ENCODE measurements around the gene TRMT44.

The TRMT44 gene

DNA sequence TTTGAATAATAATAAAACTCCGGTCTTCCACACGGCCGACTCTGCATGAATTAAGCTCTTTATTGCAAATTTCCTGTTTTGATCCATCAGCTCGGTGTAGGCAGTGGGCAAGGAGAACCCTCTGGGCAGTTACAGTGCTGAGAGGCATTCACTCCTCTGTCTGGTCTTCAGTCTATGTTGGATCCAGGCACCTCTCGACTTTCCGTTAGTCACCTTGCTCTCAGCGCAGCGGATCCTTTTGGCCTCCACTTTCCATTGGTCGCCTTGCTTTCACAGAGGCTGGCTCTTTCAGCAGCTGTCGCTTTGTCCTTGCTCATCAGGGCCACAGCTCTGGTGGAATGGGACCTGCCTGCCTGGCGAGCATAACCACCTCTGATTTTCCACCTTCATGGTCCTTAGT, 52.9 kb downstream of the TRMT44 start:
- DNase-seq (ENCODE audit: low spot score), result no peak

DNA sequence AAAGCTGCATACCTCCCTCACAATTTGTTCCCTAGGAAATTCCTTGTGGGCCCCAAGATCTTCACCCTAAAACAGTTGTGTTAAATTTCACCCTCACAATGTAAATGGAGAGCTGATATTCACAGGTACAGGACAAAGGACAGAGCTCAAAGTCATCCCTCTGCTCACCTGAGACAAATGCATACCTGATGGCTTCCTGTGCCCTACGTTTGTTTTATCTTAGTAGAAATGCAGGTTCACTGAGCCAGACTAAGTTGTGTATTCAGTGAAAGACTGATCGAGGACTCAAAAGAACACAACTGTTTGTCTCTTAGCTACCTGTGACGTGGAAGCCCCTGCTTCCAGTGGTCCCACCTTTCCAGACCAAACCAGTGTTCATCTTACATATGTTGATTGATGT, 53.6 kb downstream of the TRMT44 start:
- no peak for DNase-seq (ENCODE audit: low spot score)

DNA sequence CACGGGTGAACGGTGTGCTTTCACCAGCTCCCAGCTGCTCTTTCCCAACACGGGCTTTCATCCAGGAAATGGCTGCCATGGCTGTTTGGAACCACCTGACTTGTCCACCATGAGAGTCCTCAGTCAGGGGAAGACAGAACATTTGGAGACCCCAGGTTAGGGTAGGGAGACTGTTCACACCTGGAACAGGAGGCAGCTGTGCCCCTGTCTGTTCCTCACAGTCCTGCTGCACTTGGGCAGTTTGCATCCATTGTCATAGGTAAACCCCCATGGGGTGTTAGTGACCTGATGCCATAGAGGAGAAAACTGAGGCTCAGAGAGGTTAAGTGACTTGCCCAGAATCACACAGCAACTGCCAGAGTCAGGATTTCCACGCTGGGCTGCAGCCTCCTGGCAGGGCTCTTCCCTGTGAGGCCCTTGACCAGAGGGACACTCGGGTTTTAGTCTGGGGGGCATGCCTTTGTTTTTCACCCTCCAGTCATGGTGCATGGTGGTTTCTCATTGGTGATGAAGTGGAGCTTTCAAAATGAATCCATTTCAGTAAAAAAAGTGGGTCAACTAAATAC, 54.5 kb downstream of the TRMT44 start:
- DNase-seq (ENCODE audit: low spot score), result no peak

DNA sequence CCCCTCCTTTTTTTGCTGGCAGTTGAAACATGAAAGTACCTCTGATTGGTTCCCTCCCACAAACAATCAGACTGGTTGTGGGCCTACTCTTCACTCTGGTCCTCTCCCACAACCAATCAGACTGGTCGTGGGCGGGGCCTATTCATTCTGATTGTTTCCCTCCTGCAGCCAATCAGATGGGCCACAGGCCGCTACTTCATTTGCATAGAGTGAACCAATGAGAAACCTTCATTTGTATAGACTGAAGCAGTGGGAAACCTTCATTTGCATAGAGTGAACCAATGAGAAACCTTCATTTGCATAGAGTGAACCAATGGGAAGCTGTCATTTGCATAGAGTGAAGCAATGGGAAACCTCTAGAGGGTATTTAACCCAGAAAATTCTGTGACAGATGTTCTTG, 55.2 kb downstream of the TRMT44 start:
- no peak for DNase-seq (ENCODE audit: low spot score)

DNA sequence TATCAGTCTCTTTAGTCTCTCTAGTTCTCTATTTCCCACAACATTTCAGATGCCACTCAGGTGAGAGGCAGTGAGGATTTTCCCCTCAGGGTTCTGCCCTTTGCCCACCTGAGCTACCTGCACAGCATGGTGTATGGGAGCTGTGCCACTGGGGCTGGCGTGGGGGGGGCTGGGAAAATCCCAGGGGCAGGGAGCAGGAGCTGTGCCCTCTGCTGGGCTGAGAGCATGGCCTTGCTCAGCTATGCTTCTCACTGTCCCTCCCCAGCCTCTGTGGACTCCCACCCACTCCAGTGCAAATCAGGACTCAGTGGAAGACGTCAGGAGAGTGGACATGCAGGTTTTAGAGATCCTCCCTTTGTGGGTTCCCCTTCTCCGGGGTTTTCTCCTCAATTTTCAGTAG, 57.2 kb downstream of the TRMT44 start:
- no peak for DNase-seq (ENCODE audit: low spot score)

DNA sequence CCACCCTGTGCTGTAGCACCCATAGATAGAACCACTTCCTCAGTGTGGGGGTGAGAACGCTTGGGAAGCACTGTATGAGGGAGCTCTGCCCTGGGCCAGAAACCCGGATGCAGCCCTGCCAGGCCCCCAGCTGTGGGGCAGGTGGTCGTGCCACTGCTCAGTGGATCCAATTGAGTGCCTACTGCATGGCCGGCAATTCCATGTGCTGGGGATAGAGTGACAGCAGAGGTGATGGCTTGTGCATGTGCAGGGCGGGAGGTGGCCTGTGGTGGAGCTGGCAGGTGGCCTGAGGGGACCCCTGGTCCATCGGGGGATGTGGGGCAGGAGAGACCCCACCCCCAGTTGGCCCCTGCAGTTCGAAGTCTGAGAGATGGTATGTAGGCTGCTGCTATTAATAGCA, 60.4 kb downstream of the TRMT44 start:
- no peak for DNase-seq (ENCODE audit: low spot score)

DNA sequence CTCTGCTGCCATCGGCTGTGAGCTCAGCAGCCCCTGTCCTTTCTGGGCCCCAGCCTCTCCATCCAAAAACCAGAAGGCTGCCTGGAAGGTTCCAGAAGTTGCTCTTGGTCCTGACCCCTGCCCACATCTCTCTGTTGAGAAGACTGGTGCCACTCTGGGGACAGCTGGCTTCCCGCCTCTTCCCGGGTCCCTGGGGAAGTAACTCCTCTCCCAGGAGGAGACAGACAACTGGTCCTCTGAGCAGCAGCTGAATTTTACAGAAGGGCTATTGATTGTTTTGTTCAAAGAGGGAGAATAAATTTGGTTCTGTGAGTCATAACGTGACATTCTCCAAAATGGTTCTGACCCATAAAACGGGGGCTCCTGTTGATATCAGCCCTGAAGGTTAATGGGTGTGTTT, 61.2 kb downstream of the TRMT44 start:
- DNase-seq (ENCODE audit: low spot score), result no peak

DNA sequence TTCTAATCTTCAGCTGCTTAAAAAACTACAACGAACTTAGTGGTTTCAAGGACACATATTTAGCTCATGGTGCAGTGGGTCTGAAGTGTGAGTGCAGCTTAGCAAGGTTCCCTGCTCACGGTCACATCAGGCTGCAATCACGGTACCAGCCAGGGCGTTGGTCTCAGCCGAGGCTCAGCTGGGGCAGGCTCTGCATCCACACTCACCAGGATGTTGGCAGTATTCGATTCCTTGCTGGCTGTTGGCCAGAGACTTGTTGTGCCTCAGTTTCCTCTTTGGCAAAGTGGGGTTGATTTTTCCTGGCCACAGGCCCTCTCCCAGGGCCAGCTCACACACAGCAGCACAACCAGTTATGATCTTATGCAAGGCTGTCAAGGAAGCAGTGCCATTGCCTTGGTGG, 61.8 kb downstream of the TRMT44 start:
- DNase-seq (ENCODE audit: low spot score), result no peak

DNA sequence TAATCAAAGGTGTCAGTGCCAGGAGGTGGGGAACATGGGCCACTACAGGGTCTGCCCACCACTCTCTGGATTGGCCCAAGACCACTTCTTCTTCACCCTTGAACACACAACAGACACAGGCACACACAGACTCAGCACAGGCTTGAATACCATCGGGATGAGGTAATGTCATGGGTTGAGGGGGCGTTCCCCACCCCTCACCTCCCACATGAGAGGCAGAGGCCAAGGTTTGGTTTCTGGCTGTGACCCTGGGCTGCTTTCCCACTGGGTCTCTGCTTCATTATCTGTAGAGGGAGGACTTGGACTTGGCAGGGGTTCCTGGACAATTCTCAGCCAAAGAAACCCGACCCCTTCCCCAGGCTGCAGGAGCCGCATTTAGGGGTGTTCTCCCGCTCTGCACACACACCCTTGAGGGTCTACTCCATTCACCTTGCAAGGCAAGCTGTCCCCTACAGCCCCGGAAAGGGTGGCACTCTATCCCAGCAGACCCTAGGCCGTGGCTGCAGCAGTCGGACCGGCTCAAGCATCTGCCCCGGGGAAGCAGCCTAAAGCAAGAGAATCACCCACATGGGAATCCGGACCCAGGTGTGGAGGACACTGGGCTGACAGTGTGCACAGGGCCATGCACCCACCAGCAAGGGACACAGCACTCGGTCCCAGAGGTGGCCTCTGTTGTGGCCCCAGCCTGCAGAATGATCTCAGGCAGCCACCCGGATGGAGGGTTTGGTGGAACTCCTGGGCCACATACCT, 62.4 kb downstream of the TRMT44 start:
- no peak for DNase-seq (ENCODE audit: low spot score)

DNA sequence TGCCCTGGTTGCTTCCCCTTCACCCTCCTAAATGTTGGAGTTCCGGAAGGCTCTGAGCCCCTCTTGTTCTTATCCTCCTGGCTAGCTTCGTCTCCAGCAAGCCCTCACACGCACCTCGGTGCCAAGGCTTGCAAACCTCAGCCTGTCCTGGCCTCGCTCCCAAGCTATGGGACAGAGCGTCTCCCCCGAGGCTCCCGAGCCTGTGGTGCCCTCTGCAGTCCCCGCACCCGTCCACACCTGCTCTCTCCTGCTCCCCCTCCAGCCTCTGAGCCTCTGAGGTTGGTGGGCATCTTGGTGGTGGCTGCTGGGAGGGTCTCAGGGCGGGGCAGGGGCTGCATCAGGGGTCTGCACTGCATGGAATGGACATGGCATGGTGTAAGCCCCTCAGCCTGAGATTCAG, 63.2 kb downstream of the TRMT44 start:
- DNase-seq (ENCODE audit: low spot score), result no peak

DNA sequence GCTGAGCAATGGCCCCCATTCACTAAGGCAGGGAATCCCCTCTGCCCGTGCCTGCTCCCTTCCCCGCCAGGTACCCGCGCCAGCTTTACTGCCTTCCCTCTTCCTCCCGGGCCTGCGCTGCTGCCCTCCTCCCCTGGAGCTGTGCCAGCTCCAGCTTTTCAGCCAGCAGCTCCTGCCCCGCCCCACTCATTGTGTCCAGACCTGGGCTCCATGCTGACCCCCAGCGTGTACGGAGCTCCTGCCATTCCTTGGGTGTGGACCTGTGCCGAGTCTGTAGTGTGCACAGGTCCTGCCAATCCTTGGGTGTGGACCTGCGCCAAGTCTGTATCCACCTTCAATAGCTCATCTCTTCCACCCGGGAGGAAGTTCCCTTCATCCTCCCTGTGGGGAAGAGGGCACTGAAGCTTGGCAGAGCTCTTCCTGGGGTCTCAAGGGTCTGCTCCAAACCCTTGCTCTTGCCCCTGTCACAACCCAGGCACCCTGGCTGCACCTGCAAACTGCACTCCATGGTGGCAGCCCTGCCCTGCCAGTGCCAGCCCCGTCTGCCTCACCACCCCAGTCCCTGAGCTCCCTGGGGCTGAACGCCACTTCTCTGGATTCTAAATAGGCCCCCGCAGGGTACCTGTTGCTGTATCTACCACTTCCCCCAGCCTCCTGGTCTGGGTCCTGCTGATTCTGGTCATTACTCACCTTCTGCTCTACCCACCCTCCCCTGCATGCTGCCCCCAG, 63.9 kb downstream of the TRMT44 start:
- no peak for DNase-seq (ENCODE audit: low spot score)

DNA sequence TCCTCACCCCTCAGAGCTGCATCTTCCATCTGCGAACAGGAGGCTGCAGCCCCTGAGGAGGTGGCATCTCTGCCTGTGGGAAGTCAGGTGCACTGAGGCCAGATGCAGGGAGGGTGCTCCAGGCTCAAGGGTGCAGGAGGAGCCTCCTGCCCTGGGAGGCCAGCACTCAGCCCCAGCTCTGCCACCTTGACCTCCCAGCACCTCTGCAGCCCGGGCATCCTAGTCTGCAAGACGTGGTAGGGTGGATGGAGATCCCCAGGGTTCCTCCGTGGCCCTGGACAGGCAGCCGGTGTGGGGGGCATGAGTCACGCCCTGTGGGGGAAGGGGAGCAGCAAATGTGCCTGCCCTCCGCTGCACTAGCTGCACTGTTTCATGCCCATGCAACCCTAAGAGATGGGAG, 64.7 kb downstream of the TRMT44 start:
- no peak for DNase-seq (ENCODE audit: low spot score)

DNA sequence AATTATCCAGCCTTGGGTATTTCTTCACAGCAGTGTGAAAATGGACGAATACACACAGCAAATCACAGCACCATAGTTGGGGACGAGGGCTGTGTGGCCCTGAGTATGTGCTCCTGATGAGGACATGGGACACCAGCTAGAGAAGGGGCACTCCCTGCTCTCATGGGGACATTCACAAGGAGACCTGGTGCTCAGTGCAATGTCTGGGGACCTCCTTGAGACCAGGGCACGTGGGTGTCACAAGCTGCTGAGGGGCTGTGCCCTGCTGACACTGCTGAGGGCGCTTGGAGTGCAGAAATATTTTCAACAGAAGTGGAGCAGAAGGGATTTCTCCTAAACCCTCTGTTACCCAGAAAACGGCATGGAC, 65.4 kb downstream of the TRMT44 start:
- DNase-seq (ENCODE audit: low spot score), result no peak

DNA sequence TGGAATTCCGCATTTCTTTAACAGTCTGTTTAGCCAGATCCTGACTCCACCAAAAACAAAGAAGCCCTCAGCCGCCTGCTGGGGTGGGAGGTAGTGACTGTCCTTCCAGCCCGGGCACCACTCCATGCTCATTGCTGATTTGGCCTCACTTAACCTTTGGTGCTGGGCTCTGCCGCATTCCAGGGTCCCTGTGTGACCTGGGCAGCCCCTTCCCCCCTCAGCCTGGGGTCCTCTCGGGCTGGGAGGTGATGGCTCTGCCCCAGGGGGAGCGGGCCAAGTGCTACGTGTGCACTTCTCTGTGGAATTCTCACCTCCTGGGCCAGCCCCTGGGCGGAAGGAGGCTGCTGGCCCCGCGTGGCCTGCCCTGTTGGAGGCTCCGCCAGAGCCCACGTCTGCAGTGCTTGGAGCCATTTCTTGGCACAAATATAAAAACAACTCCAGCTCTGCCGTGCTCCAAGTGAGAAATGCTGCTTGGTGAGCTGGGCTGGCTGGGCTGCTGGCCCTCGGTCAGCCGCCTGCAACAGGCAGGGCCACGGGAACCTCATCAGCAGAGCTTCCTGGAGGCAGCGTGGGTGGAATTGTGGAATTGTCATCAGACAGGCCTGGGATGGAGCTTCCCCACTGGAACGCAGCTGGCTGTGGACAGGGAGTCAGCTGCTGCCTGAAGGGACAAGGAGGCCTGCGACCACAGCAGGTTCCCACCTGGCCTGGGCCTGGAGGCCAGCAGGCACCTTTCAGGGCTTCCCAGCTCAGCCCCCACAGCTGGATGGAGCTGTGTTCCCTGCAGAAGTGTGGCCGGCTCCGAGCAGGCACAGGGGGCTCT, 66.0 kb downstream of the TRMT44 start:
- peak; percentile 55 for DNase-seq (ENCODE audit: low spot score)

DNA sequence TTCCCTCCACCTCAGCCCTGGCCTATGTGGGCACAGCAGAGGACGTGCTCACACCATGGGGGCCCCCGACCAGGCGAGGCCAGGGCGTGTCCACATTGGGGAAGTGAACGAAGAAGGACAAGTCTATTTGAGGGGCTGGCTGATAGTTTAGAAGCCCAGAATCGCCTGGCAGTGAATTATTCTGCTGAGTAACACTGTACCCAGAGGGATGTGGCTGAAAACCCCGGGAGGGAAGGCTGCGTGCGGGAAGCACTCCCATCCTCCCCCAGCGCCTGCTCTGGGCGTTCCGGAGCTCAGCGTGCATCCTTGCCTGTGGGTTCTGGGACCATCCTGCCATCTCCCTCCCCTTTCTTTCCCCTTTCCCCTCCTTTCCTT, 66.6 kb downstream of the TRMT44 start:
- DNase-seq (ENCODE audit: low spot score), result peak; percentile 54

DNA sequence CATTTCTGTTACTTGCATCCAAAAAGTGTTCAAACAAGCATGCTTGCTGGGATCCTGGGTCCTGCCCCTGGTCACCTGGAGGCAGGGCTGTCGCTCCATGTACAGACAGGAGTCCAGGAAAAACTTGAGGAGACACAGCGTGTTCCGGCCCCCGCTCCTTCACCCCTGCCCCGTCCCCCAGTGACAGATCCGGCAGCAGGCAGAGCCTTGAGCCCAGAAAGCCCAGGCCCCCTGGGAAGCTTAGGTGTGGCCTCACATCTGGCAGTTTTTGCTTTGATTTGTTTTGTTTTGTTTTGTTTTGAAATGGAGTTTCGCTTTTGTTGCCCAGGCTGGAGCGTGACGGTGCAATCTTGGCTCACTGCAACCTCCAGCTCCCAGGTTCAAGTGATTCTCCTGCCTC, 67.0 kb downstream of the TRMT44 start:
- no peak for DNase-seq (ENCODE audit: low spot score)

DNA sequence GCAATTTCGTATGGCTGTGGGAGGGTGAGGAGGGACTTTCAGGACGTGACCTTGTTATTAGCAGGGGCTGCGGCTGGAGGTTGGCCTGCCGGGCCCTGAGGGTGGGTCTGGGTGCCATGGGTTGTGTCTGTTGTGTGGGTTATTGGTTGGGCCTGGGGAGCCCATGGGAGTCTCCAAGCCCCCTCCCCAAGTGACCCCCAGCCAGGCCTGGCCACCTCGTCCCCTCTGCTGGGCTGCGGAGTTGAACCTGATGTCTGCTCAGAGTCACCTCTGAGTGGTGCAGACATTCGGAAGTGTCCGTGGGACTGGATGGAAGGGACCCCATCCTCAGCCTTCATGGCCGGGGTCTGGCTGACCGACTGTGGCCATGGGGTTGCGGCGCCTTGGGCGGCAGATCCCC, 67.7 kb downstream of the TRMT44 start:
- DNase-seq (ENCODE audit: low spot score), result no peak

DNA sequence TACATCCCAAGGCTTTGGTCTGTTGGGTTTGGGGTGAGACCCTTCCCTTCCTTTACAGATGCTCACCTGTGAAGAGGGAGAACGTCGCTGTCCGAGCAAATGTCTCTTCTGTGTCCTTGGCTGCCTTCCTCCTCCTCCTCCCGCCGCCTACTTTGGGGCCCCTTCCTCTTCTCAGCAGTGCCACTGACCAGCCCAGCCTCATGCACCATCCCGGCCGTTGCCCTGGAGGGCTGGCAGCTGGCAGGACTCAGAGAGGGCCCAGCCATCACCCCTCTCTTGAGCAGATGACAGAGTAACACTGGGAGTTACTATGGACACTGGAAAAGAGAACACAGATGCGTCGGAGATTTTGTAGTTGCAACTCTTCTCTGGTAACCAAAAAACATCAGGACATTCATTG, 68.2 kb downstream of the TRMT44 start:
- no peak for DNase-seq (ENCODE audit: low spot score)

DNA sequence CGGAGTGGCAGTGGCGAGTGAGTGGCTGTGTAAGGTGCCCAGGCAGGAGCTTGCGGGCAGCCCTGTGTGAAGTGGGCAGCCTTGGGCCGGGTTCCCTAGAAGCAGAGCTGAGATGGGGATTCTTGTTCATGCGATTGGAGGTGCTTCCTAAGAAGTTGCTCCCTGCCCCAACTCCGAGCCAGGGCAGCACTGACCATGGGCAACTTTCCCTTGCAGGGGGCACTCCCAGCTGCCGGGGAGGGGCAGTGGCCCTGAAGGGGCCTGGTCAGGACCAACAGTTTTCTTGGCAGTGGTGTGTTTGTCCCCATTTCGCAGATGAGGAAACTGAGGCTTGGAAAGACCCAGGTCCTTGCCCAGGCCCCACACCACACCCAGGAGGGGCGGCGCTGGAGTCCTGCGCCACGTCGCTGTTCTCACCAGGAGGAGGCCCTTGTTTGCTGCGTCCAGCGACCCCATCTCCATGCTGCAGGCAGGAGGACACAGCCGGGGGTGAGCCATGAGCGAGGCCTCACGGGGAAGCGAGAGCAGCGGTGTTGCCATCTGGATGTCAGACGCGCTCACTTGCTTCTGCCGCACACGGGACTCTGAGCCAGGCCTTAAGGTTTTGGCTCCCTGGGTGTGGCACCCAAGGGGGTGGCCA, 68.9 kb downstream of the TRMT44 start:
- no peak for DNase-seq (ENCODE audit: low spot score)

DNA sequence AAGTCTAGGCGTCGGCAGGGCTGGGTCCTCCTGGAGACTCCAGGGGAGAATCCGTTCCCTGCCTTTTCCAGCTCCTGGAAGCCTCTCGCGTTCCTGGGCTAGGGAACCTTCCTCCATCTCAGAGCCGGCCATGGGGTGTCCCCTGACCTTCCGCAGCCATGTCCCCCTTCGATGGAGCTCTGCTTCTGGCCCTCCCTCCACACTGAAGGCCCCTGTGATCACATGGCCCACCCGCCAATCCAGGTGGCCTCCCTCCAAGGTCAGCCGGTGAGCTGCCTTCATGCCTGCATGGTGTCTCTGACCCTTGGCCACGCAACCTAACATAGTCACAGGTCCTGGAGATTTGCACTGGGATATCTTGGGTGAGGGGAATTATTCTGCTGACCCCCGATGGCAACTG, 69.6 kb downstream of the TRMT44 start:
- no peak for DNase-seq (ENCODE audit: low spot score)

DNA sequence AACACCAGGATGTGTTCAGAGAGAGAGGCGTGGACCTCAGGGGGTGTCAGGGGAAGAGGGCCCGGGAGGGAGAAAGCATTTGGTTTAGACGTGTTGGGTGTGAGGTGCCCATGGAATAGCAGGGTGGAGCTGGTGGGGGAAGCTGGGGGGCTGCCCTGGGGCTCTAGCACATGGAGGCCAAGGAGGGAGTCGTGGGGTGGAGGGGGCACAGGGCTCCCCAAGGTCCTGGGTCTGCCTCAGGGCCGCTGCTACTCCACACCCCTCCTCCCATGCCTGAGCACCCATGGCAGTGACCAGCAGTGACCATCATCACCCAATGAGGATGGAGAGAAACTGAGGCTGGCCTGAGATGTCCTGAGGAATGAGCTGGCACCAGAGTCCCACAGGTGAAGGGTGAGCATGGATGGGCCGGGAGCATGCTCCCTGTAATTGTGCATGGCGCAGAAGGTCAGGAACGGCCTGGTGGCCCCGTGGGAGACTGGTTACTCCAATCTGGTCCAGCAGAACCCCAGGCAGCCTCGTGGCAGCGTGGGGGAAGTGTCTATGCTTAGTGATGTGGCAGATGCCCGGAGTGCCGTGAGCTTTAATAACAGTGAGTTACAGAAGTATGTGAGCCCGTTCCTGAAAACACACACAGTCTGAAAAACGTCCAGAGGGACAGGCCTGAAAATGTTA, 70.2 kb downstream of the TRMT44 start:
- no peak for DNase-seq (ENCODE audit: low spot score)

DNA sequence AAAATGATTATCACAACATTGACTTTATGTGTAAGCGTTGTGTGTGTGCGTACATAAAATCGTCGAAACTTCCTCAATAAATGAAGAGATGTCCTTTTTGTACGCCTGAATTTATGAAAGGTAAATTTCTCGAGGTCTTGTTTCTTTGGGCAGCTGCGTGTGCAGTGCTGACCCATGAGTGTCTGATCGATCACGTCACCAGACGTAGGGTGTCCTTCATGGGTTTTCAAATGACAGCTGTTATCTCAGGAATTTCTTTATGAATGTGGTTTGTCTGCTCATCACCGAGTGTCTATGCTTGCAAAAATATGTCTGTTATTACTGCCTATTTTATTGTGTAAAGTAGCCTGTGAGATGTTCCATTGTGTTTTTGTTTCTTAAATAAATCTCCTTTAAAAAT, 71.9 kb downstream of the TRMT44 start:
- no peak for DNase-seq (ENCODE audit: low spot score)
